ENCODE results near the gene FRK. TPM values are rescaled to one million over a fixed set of nuclear protein-coding genes. Genes with fewer than 3 reads are reported as not detected.
"Not testable (repeated sequence)": the region's sequence is repeated elsewhere in the genome, so short reads cannot be mapped to it uniquely, and the experiment has no call there.

The FRK gene
- total RNA-seq, 4 donors from 2014 or later = 0.24 to 1.9 (median 1.5) TPM

DNA sequence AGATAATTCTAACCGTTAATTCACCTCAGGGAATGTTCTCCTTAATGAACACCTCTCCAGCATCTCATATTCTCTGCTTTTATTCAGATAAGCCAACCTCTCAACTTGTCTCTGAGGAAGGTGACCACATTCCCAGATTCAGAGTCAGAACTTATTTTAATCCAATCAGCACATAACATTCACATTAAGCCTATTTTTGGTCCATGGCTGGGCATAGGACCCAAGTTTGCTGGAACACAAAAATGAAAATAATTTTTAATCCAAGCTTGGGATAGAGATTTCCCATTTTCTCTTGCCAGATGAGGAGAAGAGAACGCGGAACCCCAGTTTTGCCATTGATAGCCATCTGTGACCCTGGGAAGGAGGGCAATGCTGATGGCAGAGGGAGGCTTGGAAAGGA is 126.5 kb downstream of the FRK start:
- TF ChIP-seq, protein P1, sequence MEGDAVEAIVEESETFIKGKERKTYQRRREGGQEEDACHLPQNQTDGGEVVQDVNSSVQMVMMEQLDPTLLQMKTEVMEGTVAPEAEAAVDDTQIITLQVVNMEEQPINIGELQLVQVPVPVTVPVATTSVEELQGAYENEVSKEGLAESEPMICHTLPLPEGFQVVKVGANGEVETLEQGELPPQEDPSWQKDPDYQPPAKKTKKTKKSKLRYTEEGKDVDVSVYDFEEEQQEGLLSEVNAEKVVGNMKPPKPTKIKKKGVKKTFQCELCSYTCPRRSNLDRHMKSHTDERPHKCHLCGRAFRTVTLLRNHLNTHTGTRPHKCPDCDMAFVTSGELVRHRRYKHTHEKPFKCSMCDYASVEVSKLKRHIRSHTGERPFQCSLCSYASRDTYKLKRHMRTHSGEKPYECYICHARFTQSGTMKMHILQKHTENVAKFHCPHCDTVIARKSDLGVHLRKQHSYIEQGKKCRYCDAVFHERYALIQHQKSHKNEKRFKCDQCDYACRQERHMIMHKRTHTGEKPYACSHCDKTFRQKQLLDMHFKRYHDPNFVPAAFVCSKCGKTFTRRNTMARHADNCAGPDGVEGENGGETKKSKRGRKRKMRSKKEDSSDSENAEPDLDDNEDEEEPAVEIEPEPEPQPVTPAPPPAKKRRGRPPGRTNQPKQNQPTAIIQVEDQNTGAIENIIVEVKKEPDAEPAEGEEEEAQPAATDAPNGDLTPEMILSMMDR (IDR thresholded peaks at IDR 0.05) = no peak
- DNase-seq (ENCODE audit: low spot score) (no peak), ATAC-seq (ENCODE audit: low FRiP score) (no peak)

- ATAC-seq (ENCODE audit: low FRiP score) (no peak), DNase-seq (ENCODE audit: low spot score) (no peak)
- TF ChIP-seq, protein P1 (IDR thresholded peaks at IDR 0.05) = no peak
Observed at GRCh38 chr6:115932481-115932880, 128.2 kb downstream of the FRK start.

DNA sequence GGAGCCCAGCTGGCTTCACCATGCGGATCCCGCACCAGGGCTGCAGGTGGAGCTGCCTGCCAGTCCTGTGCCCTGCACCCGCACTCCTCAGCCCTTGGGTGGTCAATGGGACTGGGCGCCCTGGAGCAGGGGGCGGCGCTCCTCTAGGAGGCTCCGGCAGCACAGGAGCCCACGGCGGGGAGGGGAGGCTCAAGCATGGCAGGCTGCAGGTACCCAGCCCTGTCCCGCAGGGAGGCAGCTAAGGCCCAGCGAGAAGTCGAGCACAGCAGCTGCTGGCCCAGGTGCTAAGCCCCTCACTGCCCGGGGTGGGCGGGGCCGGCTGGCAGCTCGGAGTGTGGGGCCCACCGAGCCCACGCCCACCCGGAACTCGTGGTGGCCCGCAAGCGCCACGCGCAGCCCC is 132.7 kb downstream of the FRK start:
- DNase-seq (ENCODE audit: low spot score); ATAC-seq (ENCODE audit: low FRiP score): not testable (repeated sequence)

DNA sequence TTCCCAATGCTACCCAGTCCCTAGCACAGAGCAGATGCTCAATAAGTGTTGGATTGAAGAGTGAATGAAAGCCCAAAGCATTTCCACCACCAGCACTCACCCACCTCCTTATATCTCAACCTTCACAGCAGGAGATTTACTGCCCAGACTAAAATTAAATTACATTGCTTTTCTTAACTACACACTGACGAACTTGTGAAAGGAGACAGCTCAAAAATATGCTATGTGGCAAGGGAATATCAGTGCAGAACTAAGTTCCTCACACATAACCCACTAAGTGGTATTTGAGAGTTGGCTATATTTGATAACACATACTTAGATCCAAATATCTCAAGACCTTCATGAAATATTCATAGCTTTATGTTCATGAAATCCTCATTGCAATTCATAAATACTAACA is 137.7 kb downstream of the FRK start:
- TF ChIP-seq, protein P1 (IDR thresholded peaks at IDR 0.05) = no peak
- ATAC-seq (ENCODE audit: low FRiP score) (no peak), DNase-seq (ENCODE audit: low spot score) (no peak)

- ATAC-seq (ENCODE audit: low FRiP score) (no peak), DNase-seq (ENCODE audit: low spot score) (no peak)
- TF ChIP-seq, protein P1 (IDR thresholded peaks at IDR 0.05) = no peak
Observed at GRCh38 chr6:115914098-115914497, 146.6 kb downstream of the FRK start.

- DNase-seq (ENCODE audit: low spot score) (no peak), ATAC-seq (ENCODE audit: low FRiP score) (no peak)
- TF ChIP-seq, protein P1 (IDR thresholded peaks at IDR 0.05) = no peak
Observed at GRCh38 chr6:115909923-115910546, 150.7 kb downstream of the FRK start.

GRCh38 chr6:115908906-115909559 is 151.7 kb downstream of the FRK start:
- TF ChIP-seq, protein P1 (IDR thresholded peaks at IDR 0.05) = no peak
- DNase-seq (ENCODE audit: low spot score) (no peak), ATAC-seq (ENCODE audit: low FRiP score) (no peak)

Measured in omental fat pad (tissue), 4 donors.